HG03571 (cell line): Measurements from ENCODE around the gene ZNF253.
"Not testable (repeated sequence)": the region's sequence is repeated elsewhere in the genome, so short reads cannot be mapped to it uniquely, and the experiment has no call there.

Experiments
- ATAC-seq: cut with Tn5 transposase; IDR thresholded peaks from one replicate; pipeline ENCODE4 v1.9.1; 2021; ENCODE audit not compliant: unreplicated experiment

The ZNF253 gene

DNA sequence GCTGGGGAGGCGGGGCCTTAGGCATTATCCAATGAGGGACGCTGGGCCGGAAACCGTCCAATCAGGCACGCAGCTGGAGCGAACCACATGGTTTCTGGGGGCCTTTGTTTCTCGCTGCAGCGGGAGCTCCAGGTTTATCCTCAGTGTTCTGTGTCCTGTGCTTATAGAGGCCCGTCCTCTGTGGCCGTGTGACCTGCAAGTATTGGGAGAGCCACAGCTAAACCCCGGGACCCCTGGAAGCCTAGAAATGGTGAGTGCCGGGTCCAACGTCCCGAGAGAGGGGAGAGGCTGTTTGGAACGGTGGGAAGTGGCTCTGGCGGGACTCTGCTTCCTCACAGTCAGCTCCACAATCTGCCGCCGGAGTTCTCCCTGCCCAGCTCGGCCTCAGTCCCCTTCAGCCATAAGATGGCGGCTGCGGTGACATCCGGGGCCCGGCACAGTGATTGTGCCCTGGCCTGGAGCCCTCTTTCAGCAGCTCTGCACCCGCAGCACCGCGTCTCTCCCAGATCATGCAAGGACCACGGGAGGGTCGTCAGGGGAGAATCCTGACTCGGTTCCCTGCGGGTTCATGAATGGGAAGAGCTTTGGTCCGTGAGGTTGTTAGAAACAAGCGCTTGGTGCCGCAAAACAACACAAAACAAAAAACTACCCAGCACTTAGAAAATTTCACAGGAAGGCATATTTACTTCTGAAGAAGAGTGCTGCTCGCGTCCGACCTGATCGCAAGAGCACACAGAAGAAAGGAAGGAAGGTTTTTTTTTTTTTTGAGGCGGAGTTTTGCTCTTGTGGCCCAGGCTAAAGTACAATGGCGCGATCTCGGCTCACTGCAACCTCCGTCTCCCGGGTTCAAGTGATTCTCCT, at the start of gene ZNF253:
Gene ZNF253 (plus strand): TSS at position 133 of the 861 bp plus-strand sequence. CDS start 115 bp downstream, at position 248.
- ATAC-seq, result peak; percentile 98

- ATAC-seq, result no peak
Measured at GRCh38 chr19:19816679-19817078, 49.0 kb upstream of the ZNF253 start.

- ATAC-seq, result no peak
Measured at GRCh38 chr19:19817357-19817756, 48.3 kb upstream of the ZNF253 start.

- no peak for ATAC-seq
Measured at GRCh38 chr19:19820774-19821320, 44.8 kb upstream of the ZNF253 start.

DNA sequence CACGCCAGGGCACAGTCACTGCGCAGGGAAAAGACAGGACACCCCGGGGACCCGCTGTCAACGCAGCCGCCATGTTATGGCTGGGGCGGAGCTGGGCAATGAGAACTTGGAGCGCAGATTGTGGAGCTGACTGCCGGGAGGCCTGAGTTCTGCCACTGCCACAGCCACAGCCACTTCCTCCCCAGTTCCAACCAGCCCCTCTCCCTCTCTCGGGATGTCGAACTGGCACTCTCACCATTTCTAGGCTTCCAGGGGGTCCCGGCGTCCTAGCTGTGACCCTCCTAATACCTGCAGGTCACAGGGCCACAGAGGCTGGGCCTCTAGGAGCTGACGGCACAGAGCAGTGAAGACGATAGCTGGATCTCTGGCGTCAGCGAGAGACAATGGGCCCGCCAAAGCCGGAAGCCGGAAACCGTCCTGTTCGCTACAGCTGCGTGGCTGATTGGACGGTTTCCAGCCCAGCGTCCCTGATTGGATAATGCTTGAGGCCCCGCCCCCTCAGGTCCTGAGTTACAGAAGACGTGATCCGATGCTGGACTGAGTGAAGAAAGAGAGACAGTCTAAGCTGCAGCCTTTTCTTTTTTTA, 44.2 kb upstream of the ZNF253 start, which contains the start of gene ZNF506:
Gene ZNF506 (minus strand): TSS at position 385 of the 586 bp plus-strand sequence. CDS start 147 bp downstream, at position 238.
- ATAC-seq, result peak; percentile 72

GRCh38 chr19:19821976-19822375, 43.7 kb upstream of the ZNF253 start:
- not testable (repeated sequence) for ATAC-seq

DNA sequence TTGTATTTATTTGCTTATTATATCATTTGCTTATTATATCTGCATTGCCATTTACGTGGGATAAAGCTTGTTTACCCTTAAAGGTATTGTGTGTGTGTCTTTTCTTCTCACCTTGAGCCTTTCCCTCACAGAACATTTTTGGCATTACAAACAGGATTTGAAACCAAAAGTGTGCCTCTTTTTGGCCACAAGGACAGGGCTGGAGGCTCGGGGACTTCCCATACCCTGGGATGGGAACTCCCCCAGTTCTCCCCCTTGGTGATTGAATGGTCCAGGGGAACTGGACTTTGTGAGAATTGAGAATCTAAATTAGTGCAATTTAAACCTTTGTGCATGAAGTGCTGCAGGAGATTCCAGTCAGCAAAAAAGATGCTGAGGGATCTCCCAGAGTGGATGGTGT, 41.8 kb upstream of the ZNF253 start:
- no peak for ATAC-seq

- no peak for ATAC-seq
Measured at GRCh38 chr19:19826875-19827274, 38.8 kb upstream of the ZNF253 start.

DNA sequence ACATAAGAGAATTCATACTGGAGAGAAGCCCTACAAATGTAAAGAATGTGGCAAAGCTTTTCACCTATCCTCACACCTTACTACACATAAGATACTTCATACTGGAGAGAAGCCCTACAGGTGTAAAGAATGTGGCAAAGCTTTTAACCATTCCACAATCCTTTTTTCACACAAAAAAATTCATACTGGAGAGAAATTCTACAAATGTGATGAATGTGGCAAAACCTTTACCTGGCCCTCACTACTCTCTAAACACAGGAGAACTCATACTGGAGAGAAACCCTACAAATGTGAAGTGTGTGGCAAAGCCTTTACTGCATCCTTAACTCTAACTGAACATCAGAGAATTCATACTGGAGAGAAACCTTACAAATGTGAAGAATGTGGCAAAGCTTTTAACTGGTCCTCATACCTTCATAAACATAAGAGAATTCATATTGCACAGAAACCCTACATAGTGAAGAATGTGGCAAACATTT, 30.1 kb upstream of the ZNF253 start:
- no peak for ATAC-seq

GRCh38 chr19:19847781-19848180, 17.9 kb upstream of the ZNF253 start:
- no peak for ATAC-seq

DNA sequence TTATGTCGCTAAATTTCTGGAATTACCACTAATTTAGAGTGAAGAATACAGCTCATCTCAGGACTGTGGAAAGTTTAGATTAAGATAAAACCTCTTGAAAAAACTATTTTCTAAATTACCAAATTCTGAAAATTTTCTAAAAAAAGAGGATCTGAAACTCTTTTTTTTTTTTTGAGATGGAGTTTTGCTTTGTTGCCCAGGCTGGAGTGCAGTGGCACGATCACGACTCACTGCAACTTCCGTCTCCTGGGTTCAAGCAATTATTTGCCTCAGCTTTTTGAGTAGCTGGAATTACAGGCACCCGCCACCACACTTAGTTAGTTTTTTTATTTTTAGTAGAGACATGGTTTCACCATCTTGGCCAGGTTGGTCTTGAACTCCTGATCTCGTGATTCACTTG, 16.6 kb upstream of the ZNF253 start:
- ATAC-seq, result no peak

- not testable (repeated sequence) for ATAC-seq
Measured at GRCh38 chr19:19851740-19852139, 13.9 kb upstream of the ZNF253 start.

- ATAC-seq, result no peak
Measured at GRCh38 chr19:19858751-19859150, 6.9 kb upstream of the ZNF253 start.

DNA sequence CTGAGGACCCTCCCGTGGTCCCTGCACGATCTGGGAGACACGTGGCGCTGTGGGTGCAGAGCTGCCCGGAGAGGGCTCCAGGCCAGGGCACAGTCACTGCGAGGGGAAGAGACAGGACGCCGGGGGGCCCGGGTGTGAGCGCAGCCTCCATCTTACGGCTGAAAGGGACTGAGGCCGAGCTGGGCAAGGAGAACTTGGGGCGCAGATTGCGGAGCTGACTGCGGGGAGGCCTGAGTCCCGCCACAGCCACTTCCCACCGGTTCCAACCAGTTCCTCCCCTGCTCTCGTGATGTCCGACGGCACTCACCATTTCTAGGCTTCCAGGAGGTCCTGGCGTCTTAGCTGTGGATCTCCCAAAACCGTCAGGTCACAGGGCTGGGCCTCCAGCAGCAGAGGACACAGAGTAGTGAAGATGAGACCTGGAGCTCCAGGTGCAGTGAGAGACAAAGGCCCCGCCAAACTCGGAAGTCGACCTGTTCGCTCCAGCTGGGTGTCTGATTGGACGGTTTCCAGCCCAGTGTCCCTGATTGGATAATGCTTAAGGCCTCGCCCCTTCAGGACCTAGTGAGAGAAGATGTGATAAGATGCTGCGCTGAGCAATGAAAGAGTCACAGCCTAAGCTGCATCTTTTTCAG, 4.8 kb upstream of the ZNF253 start:
- ATAC-seq, result no peak

DNA sequence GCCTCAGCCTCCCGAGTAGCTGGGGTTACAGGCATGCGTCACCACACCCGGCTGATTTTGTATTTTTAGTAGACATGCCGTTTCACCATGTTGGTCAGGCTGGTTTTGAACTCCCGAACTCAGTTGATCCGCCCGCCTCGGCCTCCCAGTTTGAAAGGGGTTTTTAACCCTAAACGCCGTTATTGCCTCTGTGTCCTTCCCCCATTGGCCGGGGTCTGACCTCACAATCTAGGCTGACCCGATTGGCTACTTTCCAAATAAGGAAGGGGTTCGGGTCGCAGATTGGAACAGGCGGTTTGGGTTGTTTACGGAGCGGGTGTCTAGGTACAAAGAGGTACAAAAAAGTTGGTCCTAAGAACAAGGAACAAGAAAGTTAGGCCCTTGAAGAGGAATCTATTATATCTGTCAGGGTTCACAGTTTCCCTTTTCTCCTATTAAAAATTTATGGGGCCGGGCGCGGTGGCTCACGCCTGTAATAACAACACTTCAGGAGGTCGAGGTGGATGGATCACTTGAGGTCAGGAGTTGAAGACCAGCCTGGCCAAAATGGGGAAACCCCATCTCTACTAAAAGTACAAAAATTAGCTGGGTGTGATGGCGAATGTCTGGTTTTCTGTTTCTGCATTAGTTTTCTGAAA, 1.0 kb downstream of the ZNF253 start:
- ATAC-seq, result no peak

DNA sequence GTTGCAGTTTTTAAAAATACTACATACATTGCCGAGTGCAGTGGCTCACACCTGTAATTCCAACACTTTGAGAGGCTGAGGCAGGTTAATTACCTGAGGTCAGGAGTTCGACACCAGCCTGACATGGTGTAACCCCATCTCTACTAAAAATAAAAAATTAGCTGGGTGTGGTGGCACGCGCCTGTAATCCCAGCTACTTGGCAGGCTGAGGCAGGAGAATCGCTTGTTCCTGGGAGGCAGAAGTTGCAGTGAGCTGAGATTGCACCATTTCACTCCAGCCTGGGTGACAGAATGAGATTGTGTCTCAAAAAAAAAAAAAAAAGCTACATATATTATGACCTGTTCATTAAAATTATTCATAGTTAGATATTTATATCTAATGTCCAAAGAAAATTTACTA, 4.4 kb downstream of the ZNF253 start:
- not testable (repeated sequence) for ATAC-seq

DNA sequence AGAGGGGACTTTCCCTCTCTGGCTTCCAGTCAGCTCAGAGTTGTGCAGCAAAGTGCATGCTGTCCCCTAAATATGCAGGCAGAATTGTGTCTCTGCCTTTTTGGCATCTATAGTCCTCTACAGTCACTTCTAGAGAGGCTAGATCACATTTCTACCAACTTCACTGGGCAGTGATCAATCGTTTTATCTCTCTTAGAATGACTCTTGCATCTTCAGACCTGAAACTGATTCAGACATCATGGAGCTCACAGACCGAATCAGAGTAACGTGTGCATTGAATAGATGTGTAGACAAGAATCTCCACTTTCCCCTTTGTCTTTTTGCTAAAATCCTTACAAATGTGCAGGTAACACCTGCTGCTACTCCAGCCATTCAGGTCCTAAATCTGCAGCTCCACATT, 6.2 kb downstream of the ZNF253 start:
- ATAC-seq, result no peak

GRCh38 chr19:19873381-19873780, 7.7 kb downstream of the ZNF253 start:
- no peak for ATAC-seq

DNA sequence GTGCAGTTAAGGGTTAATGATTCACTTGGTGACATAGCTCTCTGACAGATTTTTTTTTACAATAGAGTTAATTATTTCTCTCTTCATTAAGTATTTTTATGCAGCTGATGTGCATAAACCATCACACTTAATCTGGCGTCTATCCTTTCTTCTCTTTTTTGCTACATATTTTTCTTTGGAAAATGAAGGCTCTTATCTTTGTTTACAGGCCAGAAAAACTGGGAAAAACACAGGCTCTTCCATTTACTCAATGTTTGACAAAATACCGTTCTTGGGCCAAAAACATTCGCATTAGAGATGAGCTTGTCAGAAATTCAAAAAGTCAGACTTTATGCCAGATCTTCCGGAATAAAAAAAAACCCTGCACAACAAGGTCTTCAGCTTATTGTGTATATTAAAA, 12.0 kb downstream of the ZNF253 start:
- ATAC-seq, result no peak

GRCh38 chr19:19884583-19884982, 18.9 kb downstream of the ZNF253 start:
- no peak for ATAC-seq
